ENCODE data around the gene EEIG1.
"Not testable (repeated sequence)": the region's sequence is repeated elsewhere in the genome, so short reads cannot be mapped to it uniquely, and the experiment has no call there.

Gene EEIG1

DNA sequence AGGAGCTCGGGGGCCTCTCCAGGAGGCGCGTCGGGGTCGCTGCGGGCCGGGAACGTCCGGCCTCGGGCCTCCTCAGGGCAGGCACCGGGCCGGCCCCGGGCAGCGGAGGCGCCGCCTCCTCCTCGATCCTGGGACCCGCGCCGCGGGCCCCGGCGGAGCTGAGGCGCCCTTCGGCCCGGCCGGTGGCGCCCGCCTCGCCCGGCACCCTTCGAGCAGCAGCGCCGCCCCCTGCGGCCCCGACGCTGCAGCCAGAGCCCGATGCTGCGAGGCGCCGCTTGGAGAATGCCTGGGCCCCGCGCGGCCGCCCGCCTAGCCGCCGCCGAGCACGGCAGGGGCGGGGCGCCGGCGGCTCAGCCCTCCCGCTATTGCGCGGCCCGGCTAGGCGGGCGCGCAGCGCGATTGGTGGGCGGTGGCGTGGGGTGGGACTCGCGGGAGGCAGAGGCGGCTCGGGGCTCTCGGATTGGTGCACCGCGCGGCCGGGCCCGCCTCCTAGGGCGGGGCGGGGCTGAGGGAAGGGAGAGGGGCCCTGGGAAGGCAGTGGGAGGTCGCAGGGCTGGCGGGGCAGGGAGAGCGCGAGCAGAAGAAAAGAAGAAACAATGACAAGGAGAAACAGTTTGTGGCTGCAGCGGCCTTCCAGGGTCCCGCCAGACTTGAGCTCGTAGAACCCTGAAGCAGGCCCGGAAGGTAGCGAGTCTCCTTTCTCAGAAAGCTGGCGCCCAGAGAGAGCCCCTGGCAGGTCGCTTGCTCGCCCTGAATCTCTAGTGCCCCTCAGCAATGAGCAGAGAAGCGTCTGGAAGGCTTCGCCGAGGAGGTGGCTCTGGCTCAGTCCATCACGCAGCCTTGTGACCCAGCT, at the start of gene EEIG1:
EEIG1 (minus strand) TSS at position 284 of the 853 bp plus-strand sequence. CDS start 852 bp downstream, outside the sequence.
- DNase-seq (ENCODE audit: low read depth in 2 of 2), result peak; percentile 97

DNA sequence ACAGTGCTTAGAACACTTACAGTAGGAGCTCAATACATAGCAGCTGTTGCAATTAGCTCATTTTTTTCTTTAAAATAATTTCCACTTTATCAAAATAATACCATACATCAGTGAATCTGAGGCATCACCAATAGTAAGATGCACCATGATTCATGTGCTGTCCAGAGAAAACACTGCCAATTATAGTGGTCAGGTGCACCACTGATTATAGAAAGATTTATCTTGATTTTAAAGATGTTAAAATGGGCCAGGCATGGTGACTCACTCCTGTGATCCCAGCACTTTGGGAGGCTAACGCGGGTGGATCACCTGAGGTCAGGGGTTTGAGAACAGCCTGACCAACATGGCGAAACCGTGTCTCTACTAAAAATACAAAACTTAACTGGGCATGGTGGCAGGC, 46.9 kb upstream of the EEIG1 start:
- DNase-seq (ENCODE audit: low read depth in 2 of 2), result no peak

DNA sequence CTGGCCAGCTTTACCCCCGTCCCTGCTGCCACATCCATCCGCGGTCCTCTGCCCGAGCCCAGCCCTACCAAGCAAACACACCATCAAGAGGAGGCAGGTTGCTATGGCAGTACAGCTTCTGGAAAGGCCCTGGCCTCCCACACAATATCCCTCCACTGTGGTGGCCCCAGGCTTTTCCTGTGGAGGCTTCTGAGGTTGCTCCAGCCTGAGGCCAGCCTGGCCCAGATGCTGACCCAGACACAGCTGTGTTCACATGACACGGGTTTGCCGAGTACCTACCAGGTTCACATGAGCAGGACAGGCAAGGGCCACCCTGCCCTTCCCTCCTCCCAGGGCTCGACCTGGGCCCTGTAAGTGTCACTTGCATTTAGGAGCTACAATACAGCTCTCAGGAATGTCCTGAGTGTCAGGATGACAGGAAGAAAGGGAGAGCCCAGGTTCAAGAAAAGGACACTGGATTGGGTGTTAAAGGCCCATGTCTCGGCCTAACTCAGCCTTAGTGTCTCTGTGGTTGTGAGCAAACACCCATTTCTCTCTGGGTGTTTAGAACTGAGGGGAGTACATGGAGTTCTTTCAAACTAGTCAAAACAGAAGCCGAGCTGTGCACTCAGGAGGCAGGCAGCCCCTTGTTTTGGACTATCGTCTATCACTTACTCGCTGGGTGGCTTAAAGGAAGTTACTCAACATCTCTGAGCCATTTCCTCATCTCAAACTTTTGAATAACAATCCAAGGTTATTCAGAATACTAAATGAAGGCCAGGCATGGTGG, 46.2 kb upstream of the EEIG1 start:
- no peak for DNase-seq (ENCODE audit: low read depth in 2 of 2)

DNA sequence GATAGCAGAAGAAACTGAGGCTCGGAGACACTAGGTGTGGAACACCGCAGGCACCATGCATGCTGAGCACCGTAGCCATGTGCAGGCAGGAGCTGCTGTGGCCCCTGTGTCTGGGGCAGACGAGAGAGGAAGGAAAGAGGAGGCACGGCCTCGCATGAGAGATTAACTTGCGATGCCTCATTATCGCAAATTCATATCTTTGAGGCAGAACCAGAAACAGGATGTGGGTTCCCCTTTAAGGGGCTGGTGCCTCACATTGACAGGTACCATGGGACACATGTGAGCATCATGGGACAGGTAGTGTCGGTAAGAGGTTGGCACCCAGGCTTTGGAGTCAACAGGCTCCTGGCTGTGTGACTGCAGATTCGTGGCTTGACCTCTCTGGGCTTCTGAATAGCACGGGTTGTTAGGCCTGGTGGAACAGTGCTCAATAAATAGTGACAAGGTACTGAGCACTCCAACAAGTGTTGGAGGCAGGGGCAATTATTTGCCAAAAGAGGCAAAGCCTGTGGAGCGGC, 45.5 kb upstream of the EEIG1 start:
- DNase-seq (ENCODE audit: low read depth in 2 of 2), result peak; percentile 40 to 53

DNA sequence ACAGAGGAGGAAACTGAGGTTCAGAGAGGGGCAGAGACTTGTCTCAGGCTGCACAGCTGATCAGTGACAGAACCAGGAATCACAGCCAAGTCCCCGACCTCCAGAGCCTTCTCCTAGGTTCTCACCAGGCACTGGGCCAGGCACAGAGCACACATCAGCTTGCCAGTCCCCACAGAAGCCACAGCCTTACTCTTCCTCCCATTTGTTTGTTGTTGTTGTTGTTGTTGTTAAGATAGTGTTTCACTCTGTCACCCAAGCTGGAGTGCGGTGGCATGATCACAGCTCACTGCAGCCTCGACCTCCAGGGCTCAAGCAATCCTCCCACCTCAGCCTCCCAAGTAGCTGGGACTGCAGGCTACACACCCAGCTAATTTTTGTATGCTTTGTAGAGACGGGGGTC, 44.9 kb upstream of the EEIG1 start:
- no peak for DNase-seq (ENCODE audit: low read depth in 2 of 2)

DNA sequence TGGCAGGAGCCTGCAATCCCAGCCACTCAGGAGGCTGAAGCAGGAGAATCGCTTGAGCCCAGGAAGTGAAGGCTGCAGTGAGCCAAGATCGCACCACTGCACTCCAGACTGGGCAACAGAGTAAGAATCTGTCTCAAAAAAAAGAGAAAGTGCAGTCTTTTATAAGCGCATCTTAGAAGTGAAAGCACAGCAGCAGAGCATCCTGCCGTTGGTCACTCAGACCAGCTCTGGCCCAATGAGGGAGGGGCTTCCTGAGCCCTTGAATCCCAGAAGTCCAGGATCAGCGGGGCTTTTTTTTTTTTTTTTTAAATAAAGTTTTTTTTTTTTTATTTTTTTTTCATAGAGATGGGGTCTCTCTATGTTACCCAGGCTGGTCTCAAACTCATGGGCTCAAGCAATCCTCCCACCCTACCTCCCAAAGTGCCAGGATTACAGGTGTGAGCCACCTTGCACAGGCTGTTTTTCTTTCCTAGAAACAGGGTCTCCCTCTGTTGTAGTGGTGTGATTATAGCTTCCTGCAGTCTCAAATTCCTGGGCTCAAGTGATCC, 44.0 kb upstream of the EEIG1 start:
- no peak for DNase-seq (ENCODE audit: low read depth in 2 of 2)

DNA sequence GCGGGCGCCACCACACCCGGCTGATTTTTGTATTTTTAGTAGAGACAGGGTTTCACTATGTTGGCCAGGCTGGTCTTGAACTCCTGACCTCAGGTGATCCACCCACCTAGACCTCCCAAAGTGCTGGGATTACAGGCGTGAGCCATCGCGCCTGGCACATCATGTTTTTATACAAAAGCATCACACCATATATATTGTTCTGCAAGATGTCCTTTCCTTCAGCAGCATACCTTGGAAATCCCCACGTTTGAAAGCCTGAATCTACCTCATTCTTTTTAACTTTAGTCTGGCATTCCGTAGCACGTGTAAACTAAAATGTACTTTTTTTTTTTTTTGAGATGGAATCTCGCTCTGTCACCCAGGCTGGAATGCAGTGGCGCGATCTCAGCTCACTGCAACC, 42.9 kb upstream of the EEIG1 start:
- DNase-seq (ENCODE audit: low read depth in 2 of 2), result not testable (repeated sequence)

DNA sequence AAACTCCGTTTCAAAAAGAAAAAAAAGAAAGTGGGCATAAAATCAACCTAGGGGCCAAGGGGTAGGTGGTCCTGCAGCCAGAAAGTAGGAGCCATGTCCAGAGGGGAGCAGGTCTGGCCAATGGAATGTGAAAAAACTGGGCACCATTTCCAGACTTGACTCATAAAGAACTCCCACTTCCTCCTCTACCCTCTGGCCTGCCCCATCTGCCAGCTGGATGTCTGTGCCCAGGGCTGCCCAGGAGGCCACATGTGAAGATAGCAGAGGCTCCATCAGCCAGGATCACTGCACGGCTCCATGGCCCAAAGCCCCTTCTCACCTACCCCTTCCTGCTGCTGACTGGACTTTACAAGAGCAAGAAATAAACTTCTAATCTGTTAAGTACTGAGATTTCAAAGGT, 42.1 kb upstream of the EEIG1 start:
- DNase-seq (ENCODE audit: low read depth in 2 of 2), result no peak

DNA sequence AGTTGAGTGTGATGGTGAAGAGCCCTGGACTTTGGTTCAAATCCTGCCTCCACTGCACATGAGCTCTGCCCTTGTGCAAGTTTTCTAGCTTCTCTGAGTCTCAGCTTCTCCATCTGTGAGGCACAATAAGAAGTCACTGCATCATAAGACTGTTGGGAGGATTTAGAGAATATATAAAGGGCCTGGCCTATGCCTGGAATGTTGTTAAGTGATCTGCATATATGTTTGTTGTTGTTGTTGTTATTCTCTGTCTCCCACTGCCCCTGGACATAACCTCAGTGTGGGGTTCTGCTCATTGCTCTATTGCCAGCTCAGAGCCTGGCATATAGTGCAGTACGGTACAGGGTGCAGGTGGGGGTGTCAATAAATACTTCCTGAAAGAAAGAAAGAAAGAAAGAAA, 40.3 kb upstream of the EEIG1 start:
- no peak for DNase-seq (ENCODE audit: low read depth in 2 of 2)

DNA sequence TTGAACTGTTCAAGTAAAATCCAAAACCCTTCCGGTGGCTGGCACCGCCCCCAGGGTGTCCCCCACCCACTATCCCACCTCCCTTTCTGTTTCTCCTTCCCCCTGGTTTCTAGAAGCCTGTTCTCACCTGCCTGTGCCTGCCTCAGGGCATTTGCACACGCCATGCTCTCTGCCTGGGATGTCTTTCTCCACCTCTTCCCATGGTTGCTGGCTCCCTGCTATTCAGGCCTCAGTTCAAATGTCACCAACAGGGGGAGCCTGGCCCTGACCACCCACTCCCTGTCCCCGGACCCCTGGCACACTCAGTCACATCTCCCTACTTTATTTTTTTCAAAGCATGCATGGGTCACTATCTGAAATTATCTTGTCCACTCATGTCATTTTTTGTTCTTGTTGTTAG, 39.9 kb upstream of the EEIG1 start:
- DNase-seq (ENCODE audit: low read depth in 2 of 2), result no peak

DNA sequence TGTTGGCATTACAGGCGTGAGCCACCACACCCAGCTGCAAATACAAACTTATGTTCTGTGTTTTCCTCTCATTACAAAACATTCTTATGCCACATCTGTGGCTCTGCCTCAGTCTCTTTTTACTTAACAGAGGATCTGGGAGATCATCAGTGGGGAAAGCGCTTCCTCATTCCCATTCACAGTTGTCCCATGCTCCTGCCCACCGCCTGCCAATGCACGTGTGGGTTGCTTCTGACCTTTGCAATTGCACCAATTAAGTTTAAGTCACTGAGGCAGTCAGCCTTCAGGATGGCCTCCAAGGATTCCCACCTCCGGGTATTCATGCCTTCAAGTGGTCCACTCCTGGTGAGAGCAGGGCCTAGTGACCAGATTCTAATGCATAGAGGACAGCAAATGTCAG, 34.9 kb upstream of the EEIG1 start:
- no peak for DNase-seq (ENCODE audit: low read depth in 2 of 2)

DNA sequence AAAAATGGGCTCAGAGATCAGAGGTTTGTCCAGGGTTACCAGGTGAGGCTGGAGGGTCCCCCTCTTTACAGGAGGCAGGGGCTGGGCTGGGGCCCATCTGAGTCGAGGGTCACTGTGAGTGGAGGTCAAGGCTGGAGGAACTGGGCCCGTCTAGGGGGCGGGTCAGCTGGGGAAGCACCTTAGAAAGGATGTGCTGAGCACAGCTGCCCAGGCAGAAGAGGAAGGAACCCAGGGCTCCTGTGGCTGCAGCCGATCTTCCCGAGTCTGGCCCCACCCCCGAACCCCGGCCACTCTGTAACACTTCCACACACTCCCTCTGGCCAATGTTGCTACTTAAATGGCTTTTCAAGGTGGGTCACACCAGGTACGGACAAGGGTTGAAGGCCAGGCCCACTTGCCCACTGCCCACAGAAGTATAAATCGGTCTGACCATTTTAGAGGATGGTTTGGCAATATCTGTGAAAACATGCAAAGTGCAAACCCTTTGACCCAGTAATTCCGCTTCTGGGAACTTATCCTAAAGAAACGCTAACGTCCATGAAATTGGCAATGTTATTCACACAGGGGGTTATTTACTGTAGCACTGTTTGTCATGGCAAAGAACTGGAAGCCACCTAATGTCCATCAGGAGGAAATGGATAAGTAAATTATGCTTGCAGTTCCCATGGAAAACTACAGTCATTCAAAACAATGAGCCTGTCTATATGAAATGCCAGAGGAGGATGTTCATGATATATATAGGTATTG, 30.5 kb upstream of the EEIG1 start:
- DNase-seq (ENCODE audit: low read depth in 2 of 2), result no peak

DNA sequence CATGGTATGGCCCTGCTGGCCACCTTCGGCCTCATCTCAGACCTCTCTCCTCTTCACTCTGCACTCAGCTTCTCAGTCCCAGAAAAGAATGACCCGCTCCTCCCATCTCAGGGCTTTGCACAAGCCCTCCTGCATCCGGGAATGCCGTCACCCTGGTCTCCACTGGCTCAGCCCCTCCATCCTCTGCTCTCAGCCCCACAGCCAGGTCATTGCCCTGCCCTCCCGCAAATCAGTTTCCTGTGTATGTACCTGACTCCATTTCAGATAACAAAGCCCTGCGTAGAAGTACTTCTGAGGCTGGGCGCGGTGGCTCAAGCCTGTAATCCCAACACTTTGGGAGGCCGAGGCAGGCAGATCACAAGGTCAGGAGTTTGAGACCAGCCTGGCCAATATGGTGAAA, 28.9 kb upstream of the EEIG1 start:
- no peak for DNase-seq (ENCODE audit: low read depth in 2 of 2)

DNA sequence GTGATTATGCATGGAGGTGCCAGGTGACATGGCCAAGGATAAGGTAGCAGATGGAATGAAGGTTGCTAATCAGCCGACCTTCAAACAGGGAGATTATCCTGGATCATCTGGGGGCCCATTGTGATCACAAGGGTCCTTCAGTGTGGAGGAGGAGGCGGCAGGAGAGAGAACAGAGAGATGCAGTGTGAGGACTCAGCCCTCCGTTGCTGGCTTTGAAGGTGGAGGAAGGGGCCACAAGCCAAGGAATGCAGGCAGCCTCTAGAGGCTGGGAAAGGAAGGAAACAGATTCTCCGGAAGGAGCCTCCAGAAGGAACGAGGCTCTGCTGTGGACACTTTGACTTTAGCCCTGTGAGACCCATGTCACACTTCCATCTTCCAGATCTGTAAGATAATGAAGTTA, 27.4 kb upstream of the EEIG1 start:
- no peak for DNase-seq (ENCODE audit: low read depth in 2 of 2)

DNA sequence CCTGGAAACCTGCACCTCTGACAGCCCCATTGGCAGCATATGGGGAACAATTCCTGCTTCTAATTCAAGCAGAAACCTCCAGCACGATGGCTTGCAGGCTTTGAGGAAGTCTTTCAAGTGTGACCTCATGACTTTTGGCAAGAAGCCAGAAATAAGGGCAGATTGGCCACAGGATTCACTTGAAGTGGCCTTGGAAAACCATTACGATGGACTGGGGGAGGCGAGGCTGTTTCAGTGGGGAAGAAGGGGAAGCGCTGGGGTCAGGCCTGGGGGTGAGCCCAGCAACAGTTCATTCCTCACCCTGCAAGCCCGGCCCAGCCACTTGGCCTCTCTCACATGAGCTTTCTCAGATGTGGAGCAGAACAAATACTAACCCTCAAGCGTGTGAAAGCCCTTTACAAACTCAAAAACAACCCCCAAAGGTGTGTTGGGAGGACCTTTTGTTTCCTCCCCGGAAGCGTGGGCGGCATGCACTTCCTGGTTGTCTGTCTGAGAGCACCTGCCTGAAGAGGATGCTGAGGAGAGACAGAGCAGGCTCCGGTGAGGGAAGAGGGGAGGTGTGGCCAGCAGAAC, 26.9 kb upstream of the EEIG1 start:
- DNase-seq (ENCODE audit: low read depth in 2 of 2), result peak; percentile 78 to 87

DNA sequence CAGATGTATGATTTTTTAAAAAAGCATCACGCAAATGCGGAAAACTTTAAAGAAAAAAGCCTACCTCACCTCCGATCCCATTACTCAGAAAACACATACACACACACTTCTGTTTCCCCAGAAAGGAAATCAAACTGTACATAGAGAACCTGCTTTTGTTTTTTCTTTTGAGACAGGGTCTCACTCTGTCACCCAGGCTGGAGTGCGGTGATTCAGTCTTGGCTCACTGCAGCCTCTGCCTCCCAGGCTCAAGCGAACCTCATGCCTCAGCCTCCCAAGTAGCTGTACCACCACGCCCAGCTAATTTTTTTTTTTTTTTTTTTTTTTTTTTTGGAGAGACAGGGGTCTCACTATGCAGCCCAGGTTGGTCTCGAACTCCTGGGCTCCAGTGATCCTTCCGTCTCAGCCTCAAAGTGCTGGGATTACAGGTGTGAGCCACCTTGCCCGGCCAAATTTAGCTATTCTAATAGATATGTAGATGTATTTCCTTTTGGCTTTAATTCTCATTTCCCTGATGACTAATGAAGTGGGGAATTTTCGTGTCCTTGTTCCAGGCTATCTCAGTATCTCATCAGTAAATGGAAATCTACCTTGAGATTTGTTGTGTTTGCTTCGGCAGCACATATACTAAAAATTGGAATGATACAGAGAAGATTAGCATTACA, 25.7 kb upstream of the EEIG1 start:
- DNase-seq (ENCODE audit: low read depth in 2 of 2), result no peak

DNA sequence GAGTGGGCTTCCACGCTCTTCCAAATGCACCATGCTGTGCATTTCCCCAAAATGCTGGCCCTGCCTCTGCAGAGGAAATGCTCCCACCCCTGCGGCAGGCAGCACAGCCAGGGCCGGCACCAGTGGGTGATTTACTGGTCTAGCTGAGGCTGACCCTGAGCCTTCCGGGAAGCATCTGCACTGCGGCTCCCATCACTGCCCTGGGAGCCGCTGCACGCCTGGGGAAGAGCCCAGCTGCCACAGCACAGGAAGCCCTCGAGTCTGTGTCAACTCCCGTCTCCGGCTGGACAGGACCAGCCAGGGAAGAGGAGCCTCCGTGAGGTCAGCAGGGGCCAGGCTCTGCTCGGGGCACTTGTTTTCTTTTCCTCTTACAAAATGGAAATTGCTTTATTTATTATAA, 25.1 kb upstream of the EEIG1 start:
- DNase-seq (ENCODE audit: low read depth in 2 of 2), result no peak

DNA sequence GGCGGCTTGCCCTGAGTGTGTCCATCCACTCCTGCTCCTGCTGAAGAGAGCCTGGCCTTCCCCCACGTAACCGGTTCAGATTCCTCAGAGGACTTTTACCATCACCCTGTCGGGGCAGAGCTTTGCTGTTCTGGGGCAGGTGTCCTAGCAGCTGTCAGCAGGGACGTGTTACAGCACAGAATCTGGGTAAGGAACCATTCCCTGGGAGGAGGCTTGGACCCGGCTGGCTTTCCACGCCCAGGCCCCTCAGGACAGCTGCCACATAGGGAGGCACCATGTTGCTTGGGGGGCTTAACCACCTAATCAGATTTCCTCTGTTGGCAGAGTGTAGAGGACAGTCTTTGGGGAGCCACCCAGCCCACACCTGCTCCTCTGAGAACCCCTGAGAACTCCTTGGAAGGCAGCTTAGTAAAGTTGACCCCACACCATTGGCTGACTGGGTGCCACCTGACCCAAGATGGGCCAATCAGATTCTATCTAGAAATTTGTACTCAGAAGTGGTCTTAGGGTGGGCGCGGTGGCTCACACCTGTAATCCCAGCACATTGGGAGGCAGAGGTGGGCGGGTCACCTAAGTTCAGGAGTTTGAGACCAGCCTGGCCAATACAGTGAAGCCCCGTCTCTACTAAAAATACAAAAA, 23.3 kb upstream of the EEIG1 start:
- DNase-seq (ENCODE audit: low read depth in 2 of 2), result no peak

DNA sequence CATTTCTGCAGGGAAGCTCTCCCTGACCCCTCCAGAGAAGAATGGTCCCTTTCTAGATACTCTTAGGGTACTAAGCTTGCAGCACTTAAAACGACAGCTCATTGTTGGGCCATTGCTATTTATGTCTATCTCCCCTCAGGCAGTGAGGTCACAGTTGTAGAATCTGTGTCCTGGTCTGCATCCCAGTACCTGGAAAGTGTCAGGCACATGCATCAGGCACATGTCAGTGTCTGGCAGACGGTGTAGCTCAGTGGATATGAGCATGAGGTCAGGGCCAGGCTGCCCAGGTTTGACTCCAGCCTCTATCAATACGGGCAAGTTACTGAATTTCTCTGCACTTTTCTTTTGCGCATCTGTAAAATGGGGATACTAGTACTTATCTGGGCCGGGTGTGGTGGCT, 22.2 kb upstream of the EEIG1 start:
- no peak for DNase-seq (ENCODE audit: low read depth in 2 of 2)

DNA sequence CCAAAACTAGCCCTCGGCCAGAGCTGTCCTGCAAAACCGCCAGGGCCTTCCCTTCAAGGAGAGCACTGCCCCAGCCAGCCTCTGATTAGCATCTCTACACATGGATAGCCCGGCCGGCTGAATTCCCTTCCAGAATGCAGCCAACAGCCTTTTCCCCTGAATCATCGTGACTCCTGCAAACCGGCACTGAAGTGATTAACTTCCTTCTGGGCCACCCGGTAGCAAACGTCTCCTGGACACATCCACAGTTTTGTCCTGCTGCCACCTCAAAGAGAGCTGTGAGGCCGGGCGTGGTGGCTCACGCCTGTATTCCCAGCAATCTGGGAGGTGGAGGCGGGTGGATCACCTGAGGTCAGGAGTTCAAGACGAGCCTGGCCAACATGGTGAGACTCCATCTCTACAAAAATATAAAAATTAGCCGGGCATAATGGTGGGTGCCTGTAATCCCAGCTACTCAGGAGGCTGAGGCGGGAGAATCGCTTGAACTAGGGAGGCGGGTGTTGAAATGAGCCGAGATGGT, 21.1 kb upstream of the EEIG1 start:
- no peak for DNase-seq (ENCODE audit: low read depth in 2 of 2)
